ENCODE measurements around the gene MPZL1.

MPZL1 gene

GRCh38 chr1:167697667-167698141, 24.1 kb upstream of the MPZL1 start:
- H3K9ac ChIP-seq (ENCODE audit: low read depth, low read length), result no peak overlapping the region
- no peak overlapping the region for H3K27ac ChIP-seq (ENCODE audit: low read length)
- peaks cover 4% of the 10 kb centered on the region; the same call in 1 of the 2 replicates for H3K4me1 ChIP-seq (ENCODE audit: insufficient read depth, low read length)
- no peak overlapping the region for H3K4me3 ChIP-seq (ENCODE audit: low read length)
- no peaks in the 10 kb centered on the region for H3K27me3 ChIP-seq (ENCODE audit: insufficient read depth, low read length)
- H3K9me3 ChIP-seq (ENCODE audit: insufficient read depth, low read depth, low read length), result no peaks in the 10 kb centered on the region
- no peaks in the 10 kb centered on the region for H3K36me3 ChIP-seq (ENCODE audit: insufficient read depth, low read depth, low read length)

- Histone ChIP-seq H3K4me3 (ENCODE audit: low read length) (no peak overlapping the region), H3K4me1 (ENCODE audit: insufficient read depth, low read length) (peaks cover 4% of the 10 kb centered on the region; the same call in 1 of the 2 replicates), H3K9me3 (ENCODE audit: insufficient read depth, low read depth, low read length) (no peaks in the 10 kb centered on the region), H3K9ac (ENCODE audit: low read depth, low read length) (no peak overlapping the region), H3K36me3 (ENCODE audit: insufficient read depth, low read depth, low read length) (no peaks in the 10 kb centered on the region), H3K27ac (ENCODE audit: low read length) (no peak overlapping the region), H3K27me3 (ENCODE audit: insufficient read depth, low read length) (no peaks in the 10 kb centered on the region)
Measured at GRCh38 chr1:167698313-167698712, 23.5 kb upstream of the MPZL1 start.

GRCh38 chr1:167701510-167701909, 20.3 kb upstream of the MPZL1 start:
- H3K27ac ChIP-seq (ENCODE audit: low read length), result no peak overlapping the region
- H3K36me3 ChIP-seq (ENCODE audit: insufficient read depth, low read depth, low read length), result no peaks in the 10 kb centered on the region
- H3K27me3 ChIP-seq (ENCODE audit: insufficient read depth, low read length), result no peaks in the 10 kb centered on the region
- H3K9me3 ChIP-seq (ENCODE audit: insufficient read depth, low read depth, low read length), result no peaks in the 10 kb centered on the region
- H3K9ac ChIP-seq (ENCODE audit: low read depth, low read length), result no peak overlapping the region
- H3K4me3 ChIP-seq (ENCODE audit: low read length), result no peak overlapping the region
- H3K4me1 ChIP-seq (ENCODE audit: insufficient read depth, low read length), result peaks cover 23% of the 10 kb centered on the region

GRCh38 chr1:167703557-167703956, 18.2 kb upstream of the MPZL1 start:
- Histone ChIP-seq H3K4me3 (ENCODE audit: low read length) (no peak overlapping the region), H3K9ac (ENCODE audit: low read depth, low read length) (no peak overlapping the region), H3K27ac (ENCODE audit: low read length) (no peak overlapping the region), H3K9me3 (ENCODE audit: insufficient read depth, low read depth, low read length) (no peaks in the 10 kb centered on the region), H3K4me1 (ENCODE audit: insufficient read depth, low read length) (peaks cover 26% of the 10 kb centered on the region), H3K27me3 (ENCODE audit: insufficient read depth, low read length) (no peaks in the 10 kb centered on the region), H3K36me3 (ENCODE audit: insufficient read depth, low read depth, low read length) (no peaks in the 10 kb centered on the region)

GRCh38 chr1:167704715-167705114, 17.1 kb upstream of the MPZL1 start:
- no peaks in the 10 kb centered on the region for H3K27me3 ChIP-seq (ENCODE audit: insufficient read depth, low read length)
- H3K4me1 ChIP-seq (ENCODE audit: insufficient read depth, low read length), result peaks cover 26% of the 10 kb centered on the region
- H3K9ac ChIP-seq (ENCODE audit: low read depth, low read length), result no peak overlapping the region; the same call in 1 of the 2 replicates
- no peaks in the 10 kb centered on the region for H3K36me3 ChIP-seq (ENCODE audit: insufficient read depth, low read depth, low read length)
- H3K4me3 ChIP-seq (ENCODE audit: low read length), result no peak overlapping the region; the same call in 1 of the 2 replicates
- no peak overlapping the region for H3K27ac ChIP-seq (ENCODE audit: low read length)
- no peaks in the 10 kb centered on the region for H3K9me3 ChIP-seq (ENCODE audit: insufficient read depth, low read depth, low read length)

GRCh38 chr1:167705250-167705649, 16.5 kb upstream of the MPZL1 start:
- Histone ChIP-seq H3K4me3 (ENCODE audit: low read length) (peak overlapping the region; percentile 28; the same call in 1 of the 2 replicates), H3K9me3 (ENCODE audit: insufficient read depth, low read depth, low read length) (no peaks in the 10 kb centered on the region), H3K27ac (ENCODE audit: low read length) (no peak overlapping the region), H3K36me3 (ENCODE audit: insufficient read depth, low read depth, low read length) (no peaks in the 10 kb centered on the region), H3K4me1 (ENCODE audit: insufficient read depth, low read length) (peaks cover 29% of the 10 kb centered on the region), H3K9ac (ENCODE audit: low read depth, low read length) (peak overlapping the region; percentile 4; the same call in 1 of the 2 replicates), H3K27me3 (ENCODE audit: insufficient read depth, low read length) (no peaks in the 10 kb centered on the region)

GRCh38 chr1:167706363-167706762, 15.4 kb upstream of the MPZL1 start:
- Histone ChIP-seq H3K9me3 (ENCODE audit: insufficient read depth, low read depth, low read length) (no peaks in the 10 kb centered on the region), H3K27me3 (ENCODE audit: insufficient read depth, low read length) (no peaks in the 10 kb centered on the region), H3K4me3 (ENCODE audit: low read length) (peak overlapping the region; percentile 8; the same call in 1 of the 2 replicates), H3K9ac (ENCODE audit: low read depth, low read length) (peak overlapping the region; percentile 47; the same call in 1 of the 2 replicates), H3K36me3 (ENCODE audit: insufficient read depth, low read depth, low read length) (no peaks in the 10 kb centered on the region), H3K27ac (ENCODE audit: low read length) (no peak overlapping the region), H3K4me1 (ENCODE audit: insufficient read depth, low read length) (peaks cover 30% of the 10 kb centered on the region)

GRCh38 chr1:167706931-167707877, 14.6 kb upstream of the MPZL1 start:
- H3K36me3 ChIP-seq (ENCODE audit: insufficient read depth, low read depth, low read length), result no peaks in the 10 kb centered on the region
- H3K9ac ChIP-seq (ENCODE audit: low read depth, low read length), result peak overlapping the region; percentile 47; the same call in 1 of the 2 replicates
- peak overlapping the region; percentile 8; the same call in 1 of the 2 replicates for H3K4me3 ChIP-seq (ENCODE audit: low read length)
- H3K27ac ChIP-seq (ENCODE audit: low read length), result no peak overlapping the region
- no peaks in the 10 kb centered on the region for H3K9me3 ChIP-seq (ENCODE audit: insufficient read depth, low read depth, low read length)
- H3K4me1 ChIP-seq (ENCODE audit: insufficient read depth, low read length), result peaks cover 30% of the 10 kb centered on the region
- H3K27me3 ChIP-seq (ENCODE audit: insufficient read depth, low read length), result peaks cover 8% of the 10 kb centered on the region

- Histone ChIP-seq H3K27ac (ENCODE audit: low read length) (no peak overlapping the region), H3K27me3 (ENCODE audit: insufficient read depth, low read length) (peaks cover 15% of the 10 kb centered on the region), H3K4me3 (ENCODE audit: low read length) (no peak overlapping the region), H3K9ac (ENCODE audit: low read depth, low read length) (no peak overlapping the region), H3K4me1 (ENCODE audit: insufficient read depth, low read length) (peaks cover 30% of the 10 kb centered on the region), H3K36me3 (ENCODE audit: insufficient read depth, low read depth, low read length) (no peaks in the 10 kb centered on the region), H3K9me3 (ENCODE audit: insufficient read depth, low read depth, low read length) (no peaks in the 10 kb centered on the region)
Measured at GRCh38 chr1:167707942-167708341, 13.8 kb upstream of the MPZL1 start.

GRCh38 chr1:167708940-167709389, 12.8 kb upstream of the MPZL1 start:
- Histone ChIP-seq H3K4me1 (ENCODE audit: insufficient read depth, low read length) (peaks cover 30% of the 10 kb centered on the region), H3K27me3 (ENCODE audit: insufficient read depth, low read length) (peaks cover 25% of the 10 kb centered on the region), H3K4me3 (ENCODE audit: low read length) (no peak overlapping the region), H3K27ac (ENCODE audit: low read length) (no peak overlapping the region), H3K9me3 (ENCODE audit: insufficient read depth, low read depth, low read length) (no peaks in the 10 kb centered on the region), H3K36me3 (ENCODE audit: insufficient read depth, low read depth, low read length) (no peaks in the 10 kb centered on the region), H3K9ac (ENCODE audit: low read depth, low read length) (no peak overlapping the region)

- Histone ChIP-seq H3K27ac (ENCODE audit: low read length) (no peak overlapping the region), H3K36me3 (ENCODE audit: insufficient read depth, low read depth, low read length) (no peaks in the 10 kb centered on the region), H3K9ac (ENCODE audit: low read depth, low read length) (no peak overlapping the region), H3K27me3 (ENCODE audit: insufficient read depth, low read length) (peaks cover 26% of the 10 kb centered on the region), H3K4me1 (ENCODE audit: insufficient read depth, low read length) (peaks cover 18% of the 10 kb centered on the region), H3K4me3 (ENCODE audit: low read length) (no peak overlapping the region), H3K9me3 (ENCODE audit: insufficient read depth, low read depth, low read length) (no peaks in the 10 kb centered on the region)
Measured at GRCh38 chr1:167710836-167711235, 10.9 kb upstream of the MPZL1 start.

GRCh38 chr1:167711797-167712196, 10.0 kb upstream of the MPZL1 start:
- no peaks in the 10 kb centered on the region for H3K36me3 ChIP-seq (ENCODE audit: insufficient read depth, low read depth, low read length)
- H3K9me3 ChIP-seq (ENCODE audit: insufficient read depth, low read depth, low read length), result no peaks in the 10 kb centered on the region
- H3K4me3 ChIP-seq (ENCODE audit: low read length), result no peak overlapping the region
- H3K4me1 ChIP-seq (ENCODE audit: insufficient read depth, low read length), result peaks cover 8% of the 10 kb centered on the region
- H3K9ac ChIP-seq (ENCODE audit: low read depth, low read length), result no peak overlapping the region
- peaks cover 26% of the 10 kb centered on the region for H3K27me3 ChIP-seq (ENCODE audit: insufficient read depth, low read length)
- no peak overlapping the region for H3K27ac ChIP-seq (ENCODE audit: low read length)

Data from iPS-20b (cell line).